K562 (cell line): Measurements from ENCODE around the gene PARD6B. TPM values are rescaled to one million over a fixed set of nuclear protein-coding genes. Genes with fewer than 3 reads are reported as not detected.

Experiments
- ATAC-seq: fragments of 200-7000 bp; cut with Tn5 transposase; 3 replicates; pipeline ENCODE4 v1.9.1; 2020; ENCODE audit warnings: moderate library complexity
- BruUV-seq: library from RNA; stranded (reverse); fragments of 400-500 nt; replicated peaks from 2 replicates; lab custom pipeline; 2021; lab: Mats Ljungman, UMichigan
- CTCF ChIA-PET: fragments of 300-600 bp; formaldehyde crosslinking; extraction: SDS; loops from one replicate; lab custom pipeline; 2021; ENCODE audit warnings: low intra/inter-chr PET ratio; lab: Yijun Ruan, JAX
- POLR2A ChIA-PET: fragments of 300-600, 350-650 bp; sonication (Branson Sonifier 250); formaldehyde crosslinking; extraction: SDS; loops from one replicate; lab custom pipeline; 2021; ENCODE audit warnings: antibody characterized with exemption, inconsistent platforms; lab: Yijun Ruan, JAX
- DNase-seq, 4 experiments: peaks; one replicate each; pipeline versions ENCODE4 v3.0.0 to v3.0.0-alpha.2; 2011 to 2018; ENCODE audit warnings: low spot score in 3 of 4, mixed read lengths in 3 of 4; ENCODE audit errors: extremely low read depth in 1 of 4
- FAIRE-seq: peaks from 2 replicates; lab custom pipeline; 2011; peaks lifted over from hg19 to GRCh38; lab: Jason Lieb, UNC
- H2AFZ ChIP-seq: 2 replicates; pipeline ENCODE4 v1.6.0; 2011; ENCODE audit warnings: low read depth, low read length, control low read depth, inconsistent platforms
- H3K27ac ChIP-seq: fragments of 200-600 bp; 3 replicates; pipeline ENCODE4 v1.8.0; 2011; ENCODE audit warnings: low read depth, mild to moderate bottlenecking, control low read depth, inconsistent platforms, low read length, moderate library complexity, mixed read lengths; ENCODE audit errors: extremely low read depth
- H3K27me3 ChIP-seq, 2 experiments: fragments of 300-600 bp in 1 of 2; 2 replicates in 1 of 2; 3 replicates in 1 of 2; pipeline versions ENCODE4 v1.6.0 to v1.8.0; 2011; ENCODE audit warnings: inconsistent platforms in 2 of 2, low read length in 2 of 2, mild to moderate bottlenecking in 1 of 2, mixed read lengths in 1 of 2, moderate library complexity in 1 of 2; ENCODE audit not compliant: control insufficient read depth in 2 of 2, insufficient read depth in 2 of 2
- H3K36me3 ChIP-seq: fragments of 300-600 bp; 3 replicates; pipeline ENCODE4 v1.8.0; 2011; ENCODE audit warnings: mild to moderate bottlenecking, low read length, inconsistent platforms; ENCODE audit not compliant: control insufficient read depth, insufficient read depth
- H3K4me1 ChIP-seq, 2 experiments: fragments of 200-600 bp in 1 of 2; replicated peaks in 1 of 2; 2 replicates in 1 of 2; 3 replicates in 1 of 2; pipeline versions ENCODE4 v1.5.1 to v1.8.0; 2011; ENCODE audit warnings: inconsistent platforms in 2 of 2, low read length in 2 of 2, mild to moderate bottlenecking in 1 of 2, mixed read lengths in 1 of 2, moderate library complexity in 1 of 2; ENCODE audit not compliant: control insufficient read depth in 2 of 2, insufficient read depth in 2 of 2
- H3K4me2 ChIP-seq: 2 replicates; pipeline ENCODE4 v1.6.1; 2011; ENCODE audit warnings: low read length, control low read depth, inconsistent platforms, mixed read lengths; ENCODE audit not compliant: insufficient read depth
- H3K4me3 ChIP-seq: fragments of 200-600 bp; sonication (generic), shearing (Covaris generic); 2 replicates; pipeline ENCODE4 v1.5.1; 2016; ENCODE audit warnings: control low read depth, inconsistent platforms
- H3K79me2 ChIP-seq: fragments of 200-600 bp; 3 replicates; pipeline ENCODE4 v1.8.0; 2011; ENCODE audit warnings: low read length, inconsistent platforms; ENCODE audit not compliant: control insufficient read depth, insufficient read depth
- H3K9ac ChIP-seq, 2 experiments: 2 replicates each; pipeline versions ENCODE4 v1.6.0 to v1.6.1; 2011; ENCODE audit warnings: low read depth in 2 of 2, low read length in 2 of 2, control low read depth in 1 of 2, inconsistent platforms in 1 of 2, mild to moderate bottlenecking in 1 of 2, mixed read lengths in 1 of 2; ENCODE audit not compliant: insufficient read depth in 1 of 2
- H3K9me1 ChIP-seq: one replicate; pipeline ENCODE4 v1.6.0; 2011; ENCODE audit warnings: inconsistent platforms, mild to moderate bottlenecking, low read length, moderate library complexity; ENCODE audit not compliant: control insufficient read depth, insufficient read depth
- H3K9me3 ChIP-seq: replicated peaks from 2 replicates; pipeline ENCODE4 v1.5.1; 2011; ENCODE audit warnings: low read depth, low read length, inconsistent platforms; ENCODE audit not compliant: control insufficient read depth, insufficient read depth
- H4K20me1 ChIP-seq: replicated peaks from 2 replicates; pipeline ENCODE4 v1.6.1; 2011; ENCODE audit warnings: low read length, inconsistent platforms, mixed read lengths; ENCODE audit not compliant: control insufficient read depth, insufficient read depth
- BCOR ChIP-seq: fragments of 450-650 bp; IDR thresholded peaks from 2 replicates; pipeline ENCODE4 v1.6.1; 2016
- BHLHE40 ChIP-seq: IDR thresholded peaks from 2 replicates; pipeline ENCODE4 v1.6.1; 2011; ENCODE audit warnings: low read length, improper control_type of control experiment
- CAMTA2 ChIP-seq: fragments of 250-450 bp; sonication (Bioruptor Pico); conservative IDR thresholded peaks from 2 replicates; pipeline ENCODE4 v1.5.1; 2022
- CEBPG ChIP-seq, 3 experiments: fragments of 200-800 bp in 1 of 3; sonication (Bioruptor generic) in 1 of 3; sonication (generic) in 1 of 3; formaldehyde crosslinking in 1 of 3; IDR thresholded peaks in 2 of 3; conservative IDR thresholded peaks in 1 of 3; 2 replicates each; pipeline versions ENCODE4 v1.6.1 to v1.8.0; 2016 to 2022; ENCODE audit warnings: missing compliant biosample characterization in 2 of 3, missing genetic modification characterization in 2 of 3, mild to moderate bottlenecking in 1 of 3, missing genetic modification reagents in 1 of 3
- CXXC5 ChIP-seq: fragments of 250-450 bp; sonication (Bioruptor Pico); IDR thresholded peaks from 2 replicates; pipeline ENCODE4 v1.8.0; 2022; ENCODE audit warnings: inconsistent platforms, mild to moderate bottlenecking, moderate library complexity
- KAT7 ChIP-seq: sonication (generic); formaldehyde crosslinking; IDR thresholded peaks from 2 replicates; pipeline ENCODE4 v1.8.0; 2022; ENCODE audit warnings: missing genetic modification reagents, mild to moderate bottlenecking, borderline replicate concordance
- MYBL2 ChIP-seq, 2 experiments: fragments of 450-650 bp in 1 of 2; sonication (generic) in 1 of 2; formaldehyde crosslinking in 1 of 2; IDR thresholded peaks; 2 replicates each; pipeline versions ENCODE4 v1.6.1 to v1.8.1; 2017 to 2022; ENCODE audit warnings: borderline replicate concordance in 1 of 2, inconsistent platforms in 1 of 2, low read depth in 1 of 2, mild to moderate bottlenecking in 1 of 2, missing genetic modification reagents in 1 of 2, moderate library complexity in 1 of 2
- PTRF ChIP-seq: fragments of 450-650 bp; IDR thresholded peaks from 2 replicates; pipeline ENCODE4 v1.6.1; 2016; ENCODE audit warnings: mild to moderate bottlenecking, missing genetic modification characterization, missing compliant biosample characterization
- RNF2 ChIP-seq: sonication (generic); IDR thresholded peaks from 2 replicates; pipeline ENCODE4 v1.6.1; 2016
- SP2 ChIP-seq: IDR thresholded peaks from 2 replicates; pipeline ENCODE4 v1.6.1; 2011; ENCODE audit warnings: mild to moderate bottlenecking, low read depth, low read length, moderate library complexity; ENCODE audit not compliant: poor library complexity, severe bottlenecking; ENCODE audit errors: extremely low read depth
- ZNF584 ChIP-seq: fragments of 200-800 bp; sonication (Bioruptor generic); IDR thresholded peaks from 2 replicates; pipeline ENCODE4 v1.6.1; 2016; ENCODE audit warnings: low read depth, mild to moderate bottlenecking, missing genetic modification characterization, missing compliant biosample characterization
- WGBS: fragments of 100-300 bp; shearing (Covaris generic); methylation state at CpG from one replicate; pipeline ENCODE4 v1.1.6; 2016; ENCODE audit warnings: low coverage, mixed read lengths; ENCODE audit not compliant: insufficient coverage; ENCODE audit errors: missing lambda C conversion rate; 5-methylcytosine and 5-hydroxymethylcytosine counted together
- in situ Hi-C: fragments of 300-500 bp; cut with MboI; formaldehyde crosslinking; loops from 4 replicates; pipeline ENCODE4 v1.15.0; 2018; ENCODE audit warnings: inconsistent platforms, mixed read lengths
- intact Hi-C: fragments of 100-400 bp; cut with micrococcal nuclease; formaldehyde crosslinking; loops from 2 replicates; pipeline ENCODE4 v1.14.2; 2022
- polyA plus RNA-seq, 8 experiments: library from polyadenylated mRNA; depleted of rRNA in 4 of 8; stranded (reverse) in 5 of 8; unstranded in 3 of 8; fragments of >200 nt; fragmentation: Nextera tagmentation in 2 of 8; fragmentation: Illumina TruSeq in 1 of 8; extraction: Ambion mirVana in 2 of 8; extraction: Trizol in 1 of 8; gene quantifications; 2 replicates each; pipeline versions ENCODE4 v1.2.1 to v1.2.3, GENCODE V29; 2011 to 2014; ENCODE audit warnings: inconsistent platforms in 1 of 8, missing spikeins in 1 of 8
- total RNA-seq, 7 experiments: library from RNA; depleted of rRNA in 6 of 7; stranded (reverse); fragments of >200 nt in 6 of 7; fragmentation: Illumina TruSeq in 2 of 7; extraction: Trizol in 2 of 7; gene quantifications; 2 replicates each; pipeline versions ENCODE4 v1.2.1 to v1.2.3, GENCODE V29; 2011 to 2021; ENCODE audit warnings: low replicate concordance in 1 of 7
- TF ChIP-seq, protein P1 (sequence below): fragments of 250-450 bp; sonication (Bioruptor Pico); IDR thresholded peaks from 2 replicates; pipeline ENCODE4 v1.5.1; 2021; ENCODE audit warnings: mild to moderate bottlenecking
- TF ChIP-seq, protein P2 (sequence below): IDR thresholded peaks from 2 replicates; pipeline ENCODE4 v1.6.1; 2011; ENCODE audit not compliant: insufficient read length; ENCODE audit errors: extremely low read depth
- TF ChIP-seq, protein P3 (sequence below): fragments of 250-450 bp; sonication (Bioruptor Pico); IDR thresholded peaks from 2 replicates; pipeline ENCODE4 v1.5.0; 2020; ENCODE audit warnings: mild to moderate bottlenecking
- TF ChIP-seq, protein P4 (sequence below): fragments of 250-450 bp; sonication (Bioruptor Pico); IDR thresholded peaks from 2 replicates; pipeline ENCODE4 v1.4.0; 2020; ENCODE audit warnings: mild to moderate bottlenecking, moderate library complexity

Gene PARD6B
- total and polyA plus RNA-seq, 9 of the 15 experiments (the other 6 are each of a cell fraction or from before 2014, with no cell fraction given): 1.7 to 12.3 (median 5.5) TPM

DNA sequence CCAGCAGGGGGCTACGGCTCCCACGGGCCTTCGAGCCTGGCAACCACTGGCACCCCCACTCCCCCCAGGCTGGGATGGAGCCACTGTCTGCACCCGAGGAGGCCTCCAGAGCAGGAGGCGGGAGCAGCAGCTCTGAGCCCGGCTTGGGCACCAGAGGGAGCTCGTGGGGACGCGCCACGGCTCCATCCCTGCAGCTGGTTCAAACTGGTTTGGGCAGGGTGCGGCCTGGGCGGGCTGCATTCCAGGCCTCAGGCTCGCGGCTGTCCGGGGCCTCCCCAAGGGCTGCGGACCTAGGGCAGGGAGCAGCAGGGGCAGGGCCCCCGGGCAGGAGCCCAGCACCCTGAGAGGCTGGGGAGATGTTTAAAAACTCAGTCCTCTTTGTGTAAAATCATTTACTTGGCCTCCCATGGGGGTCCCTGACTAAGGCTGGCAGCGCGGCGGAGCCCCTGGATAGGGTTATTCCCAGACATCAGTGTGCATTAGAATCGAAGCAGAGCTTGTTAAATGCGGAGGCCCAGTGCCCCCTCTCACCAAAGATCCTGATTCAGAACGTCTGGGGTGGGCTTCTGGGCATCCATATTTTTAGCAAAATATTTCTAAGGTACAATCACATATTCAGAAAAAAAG is 59.4 kb downstream of the PARD6B start:
- in situ Hi-C loops: loop anchor here (10.0 kb wide), 1 partner anchor 514 kb away; no protein-coding TSS in a partner anchor
- DNase-seq: peak; percentile 90 to 96 (median 92)
- Histone ChIP-seq H3K9me1 (no peaks in the 10 kb centered on the region), H3K4me2 (peak overlapping the region; percentile 61; the same call in 1 of the 2 replicates), H3K27ac (peak overlapping the region; percentile 87), H3K9ac (peak overlapping the region; percentile 83 to 84), H3K36me3 (no peaks in the 10 kb centered on the region), H3K4me3 (no peak overlapping the region), H3K79me2 (no peaks in the 10 kb centered on the region), H2AFZ (peak overlapping the region; percentile 91), H3K9me3 (no peaks in the 10 kb centered on the region), H3K4me1 (peaks cover 22 to 27% of the 10 kb centered on the region in 2 experiments), H3K27me3 (no peaks in the 10 kb centered on the region), H4K20me1 (no peaks in the 10 kb centered on the region)
- POLR2A ChIA-PET: interaction anchor here (0.5 to 1.7 kb wide), 9 partner anchors 9 to 802 kb away, joined by 3 to 9 read pairs (median 3); no protein-coding TSS in a partner anchor
- intact Hi-C loops: loop anchor here (5.0 to 10.0 kb wide), 3 partner anchors 192 to 606 kb away; no protein-coding TSS in a partner anchor
- peak; percentile 83 for FAIRE-seq
- WGBS: 12% methylated on average over 21 of the region's 23 CpGs
- CTCF ChIA-PET: interaction anchor here (0.6 to 1.5 kb wide), 4 partner anchors 18 to 516 kb away, joined by 3 to 10 read pairs (median 6); no protein-coding TSS in a partner anchor
- ATAC-seq: peak; percentile 96
- BruUV-seq: TSS peak; percentile 87
- TF ChIP-seq, protein P1, sequence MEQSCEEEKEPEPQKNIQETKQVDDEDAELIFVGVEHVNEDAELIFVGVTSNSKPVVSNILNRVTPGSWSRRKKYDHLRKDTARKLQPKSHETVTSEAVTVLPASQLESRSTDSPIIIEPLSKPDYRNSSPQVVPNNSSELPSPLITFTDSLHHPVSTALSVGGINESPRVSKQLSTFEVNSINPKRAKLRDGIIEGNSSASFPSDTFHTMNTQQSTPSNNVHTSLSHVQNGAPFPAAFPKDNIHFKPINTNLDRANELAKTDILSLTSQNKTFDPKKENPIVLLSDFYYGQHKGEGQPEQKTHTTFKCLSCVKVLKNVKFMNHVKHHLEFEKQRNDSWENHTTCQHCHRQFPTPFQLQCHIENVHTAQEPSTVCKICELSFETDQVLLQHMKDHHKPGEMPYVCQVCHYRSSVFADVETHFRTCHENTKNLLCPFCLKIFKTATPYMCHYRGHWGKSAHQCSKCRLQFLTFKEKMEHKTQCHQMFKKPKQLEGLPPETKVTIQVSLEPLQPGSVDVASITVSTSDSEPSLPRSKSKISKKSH (CRISPR knock-in tag): no peak
- TF ChIP-seq, protein P2, sequence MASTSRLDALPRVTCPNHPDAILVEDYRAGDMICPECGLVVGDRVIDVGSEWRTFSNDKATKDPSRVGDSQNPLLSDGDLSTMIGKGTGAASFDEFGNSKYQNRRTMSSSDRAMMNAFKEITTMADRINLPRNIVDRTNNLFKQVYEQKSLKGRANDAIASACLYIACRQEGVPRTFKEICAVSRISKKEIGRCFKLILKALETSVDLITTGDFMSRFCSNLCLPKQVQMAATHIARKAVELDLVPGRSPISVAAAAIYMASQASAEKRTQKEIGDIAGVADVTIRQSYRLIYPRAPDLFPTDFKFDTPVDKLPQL: no peak
- TF ChIP-seq CEBPG (CRISPR knock-in tag; IDR thresholded peaks at IDR 0.05) (no peak; the same call in 1 of the 2 replicates), CEBPG (tag; conservative IDR thresholded peaks at IDR 0.05 in 1 of 2, IDR thresholded peaks at IDR 0.05 in 1 of 2) (no peak), CAMTA2 (CRISPR knock-in tag) (0 out of 2 replicates have a peak, but pooled peaks have one; percentile 85), MYBL2 (IDR thresholded peaks at IDR 0.05; ENCODE audit: low read depth) (no peak), MYBL2 (CRISPR knock-in tag; IDR thresholded peaks at IDR 0.05; ENCODE audit: borderline replicate concordance) (no peak), SP2 (no peak), CXXC5 (CRISPR knock-in tag) (peak; percentile 85), ZNF584 (CRISPR knock-in tag) (no peak), BCOR (peak; percentile 97), PTRF (0 out of 2 replicates have a peak, but pooled peaks have one; percentile 31), BHLHE40 (no peak; the same call in 1 of the 2 replicates), KAT7 (no peak), RNF2 (peak; percentile 82)
- TF ChIP-seq, protein P3, sequence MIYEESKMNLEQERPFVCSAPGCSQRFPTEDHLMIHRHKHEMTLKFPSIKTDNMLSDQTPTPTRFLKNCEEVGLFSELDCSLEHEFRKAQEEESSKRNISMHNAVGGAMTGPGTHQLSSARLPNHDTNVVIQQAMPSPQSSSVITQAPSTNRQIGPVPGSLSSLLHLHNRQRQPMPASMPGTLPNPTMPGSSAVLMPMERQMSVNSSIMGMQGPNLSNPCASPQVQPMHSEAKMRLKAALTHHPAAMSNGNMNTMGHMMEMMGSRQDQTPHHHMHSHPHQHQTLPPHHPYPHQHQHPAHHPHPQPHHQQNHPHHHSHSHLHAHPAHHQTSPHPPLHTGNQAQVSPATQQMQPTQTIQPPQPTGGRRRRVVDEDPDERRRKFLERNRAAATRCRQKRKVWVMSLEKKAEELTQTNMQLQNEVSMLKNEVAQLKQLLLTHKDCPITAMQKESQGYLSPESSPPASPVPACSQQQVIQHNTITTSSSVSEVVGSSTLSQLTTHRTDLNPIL (CRISPR knock-in tag): no peak
- TF ChIP-seq, protein P4, sequence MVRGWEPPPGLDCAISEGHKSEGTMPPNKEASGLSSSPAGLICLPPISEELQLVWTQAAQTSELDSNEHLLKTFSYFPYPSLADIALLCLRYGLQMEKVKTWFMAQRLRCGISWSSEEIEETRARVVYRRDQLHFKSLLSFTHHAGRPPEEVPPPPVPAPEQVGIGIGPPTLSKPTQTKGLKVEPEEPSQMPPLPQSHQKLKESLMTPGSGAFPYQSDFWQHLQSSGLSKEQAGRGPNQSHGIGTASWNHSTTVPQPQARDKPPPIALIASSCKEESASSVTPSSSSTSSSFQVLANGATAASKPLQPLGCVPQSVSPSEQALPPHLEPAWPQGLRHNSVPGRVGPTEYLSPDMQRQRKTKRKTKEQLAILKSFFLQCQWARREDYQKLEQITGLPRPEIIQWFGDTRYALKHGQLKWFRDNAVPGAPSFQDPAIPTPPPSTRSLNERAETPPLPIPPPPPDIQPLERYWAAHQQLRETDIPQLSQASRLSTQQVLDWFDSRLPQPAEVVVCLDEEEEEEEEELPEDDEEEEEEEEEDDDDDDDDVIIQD: peak; percentile 88; the same call in 1 of the 2 replicates
